ENCODE results near the gene SMIM23.

GRCh38 chr5:171825051-171825450, 39.4 kb downstream of the SMIM23 start:
- TF ChIP-seq CTCF (IDR thresholded peaks at IDR 0.05) = no peak
- no peak for TF ChIP-seq EZH2 (IDR thresholded peaks at IDR 0.05; ENCODE audit: borderline replicate concordance, insufficient read depth, low read depth, low read length, poor library complexity, severe bottlenecking)
